Stimulated activated CD4-positive, alpha-beta T cell treated with anti-CD3 and anti-CD28 coated beads, Interleukin-1b, Interleukin-23, amount 100 ng/mL, for 4 hours (primary cell): ENCODE data around the gene ZNF567.
"Not testable (repeated sequence)": the region's sequence is repeated elsewhere in the genome, so short reads cannot be mapped to it uniquely, and the experiment has no call there.

Experiments used
- DNase-seq, 2 donors: peaks; one replicate each; pipeline ENCODE4 v3.0.0-alpha.2; 2020; ENCODE audit warnings: low read depth in 2 of 2

Gene ZNF567

DNA sequence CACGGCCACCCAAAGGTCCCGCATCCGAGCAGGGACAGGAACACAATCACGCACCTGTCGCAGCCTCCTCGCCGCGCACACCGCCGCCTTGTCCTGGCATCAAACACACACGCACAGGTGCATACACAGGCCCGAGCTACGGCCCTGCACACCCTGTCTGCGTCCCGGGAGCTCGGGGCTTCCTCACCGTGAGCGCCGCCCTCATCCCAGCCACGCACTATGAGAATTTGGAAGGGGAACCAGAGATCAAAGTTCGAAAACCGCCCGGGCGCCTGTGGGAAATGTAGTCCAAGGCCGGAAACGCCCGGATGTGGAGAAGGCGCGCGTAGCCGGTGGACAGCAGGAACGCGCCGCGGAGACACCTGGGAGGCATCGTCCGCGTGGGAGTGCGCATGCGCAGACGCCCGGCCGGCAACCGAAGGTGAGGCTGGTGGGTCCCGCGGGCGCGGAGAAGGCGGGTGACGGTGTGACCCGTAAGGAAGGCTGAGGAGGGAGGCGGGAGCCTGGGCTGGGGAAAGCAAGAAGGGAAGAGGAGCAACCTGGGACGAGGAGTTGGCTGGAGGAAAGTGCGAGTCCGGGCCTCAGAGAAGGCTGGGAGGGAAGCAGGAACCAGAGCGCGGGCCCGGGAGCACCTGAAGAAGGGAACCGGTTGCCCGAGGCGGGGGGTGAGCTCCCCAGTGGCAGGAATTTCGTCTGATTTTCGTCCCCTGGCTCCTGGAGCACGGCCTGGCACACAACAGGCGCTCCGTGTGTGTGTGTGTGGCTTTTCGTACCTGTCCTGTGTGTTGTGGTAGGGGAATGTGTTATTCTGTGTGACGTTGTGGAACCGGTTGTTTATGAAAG is at the start of gene ZNF567:
TSS of gene ZNF567 (plus strand) at position 399 of the 843 bp plus-strand sequence. CDS start 7,256 bp downstream, outside the sequence.
- DNase-seq: peak; percentile 99

DNA sequence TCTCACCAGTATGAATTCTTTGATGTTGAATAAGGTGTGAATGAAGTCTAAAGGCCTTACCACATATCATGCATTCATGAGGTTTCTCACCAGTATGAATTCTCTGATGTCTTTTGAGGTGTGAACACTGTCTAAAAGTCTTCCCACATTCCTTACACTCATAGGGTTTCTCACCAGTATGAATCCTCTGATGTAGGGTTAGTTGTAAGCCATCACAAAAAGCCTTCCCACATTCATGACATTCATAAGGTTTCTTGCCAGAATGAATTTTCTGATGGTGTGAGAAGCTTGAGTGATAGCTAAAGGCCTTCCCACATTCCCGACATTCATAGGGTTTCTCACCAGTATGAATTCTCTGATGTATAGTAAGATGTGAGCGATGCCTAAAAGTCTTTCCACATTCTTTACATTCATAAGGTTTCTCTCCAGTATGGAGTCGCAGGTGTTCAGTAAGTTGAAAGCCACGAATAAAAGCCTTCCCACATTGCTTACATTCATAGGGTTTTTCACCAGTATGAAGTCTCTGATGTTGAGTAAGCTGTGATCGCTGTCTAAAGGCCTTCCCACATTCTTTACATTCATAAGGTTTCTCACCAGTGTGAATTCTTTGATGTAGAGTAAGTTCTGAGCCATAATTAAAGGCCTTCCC is 48.4 kb upstream of the ZNF567 start:
- DNase-seq: no peak

GRCh38 chr19:36646746-36647145 is 40.7 kb upstream of the ZNF567 start:
- DNase-seq: no peak

DNA sequence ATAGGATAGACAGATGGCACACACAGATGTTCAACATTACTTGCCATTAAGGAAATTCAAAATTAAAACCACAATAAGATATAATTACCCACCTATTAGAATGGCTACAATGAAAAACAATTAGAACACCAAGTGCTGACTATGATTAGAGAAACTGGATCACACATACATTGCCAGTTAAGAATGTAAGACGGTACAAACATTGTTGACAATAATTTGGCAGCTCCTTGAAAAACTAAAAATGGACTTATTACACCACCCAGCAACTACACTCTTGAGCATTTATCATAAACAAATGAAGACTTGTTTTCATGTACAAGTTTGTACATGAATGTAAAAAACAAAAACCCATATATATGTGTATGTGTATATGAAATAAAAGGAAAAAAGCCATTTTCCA is 34.5 kb upstream of the ZNF567 start:
- DNase-seq: no peak

GRCh38 chr19:36665832-36666231 is 21.6 kb upstream of the ZNF567 start:
- no peak for DNase-seq

DNA sequence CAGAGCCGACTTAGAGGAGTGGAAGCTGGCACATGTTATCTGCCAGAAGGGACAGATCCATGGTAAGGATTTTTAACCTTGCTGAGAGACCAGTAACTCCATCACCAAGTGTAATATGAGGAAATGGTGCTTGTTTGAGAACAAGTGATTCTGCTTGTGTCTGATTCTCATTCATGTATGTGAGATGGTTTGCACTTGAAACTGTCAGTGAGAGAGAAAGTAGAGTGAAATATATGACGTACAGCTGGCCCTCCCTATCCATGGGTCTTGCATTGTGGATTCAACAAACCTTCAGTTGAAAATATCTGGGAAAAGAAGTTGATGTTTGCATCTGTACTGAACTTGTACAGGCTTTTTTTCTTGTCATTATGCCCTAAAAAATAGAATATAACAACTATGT is 18.8 kb upstream of the ZNF567 start:
- no peak for DNase-seq

- DNase-seq: no peak
These were observed 15.0 kb upstream of the ZNF567 start for GRCh38 chr19:36672368-36672767.

DNA sequence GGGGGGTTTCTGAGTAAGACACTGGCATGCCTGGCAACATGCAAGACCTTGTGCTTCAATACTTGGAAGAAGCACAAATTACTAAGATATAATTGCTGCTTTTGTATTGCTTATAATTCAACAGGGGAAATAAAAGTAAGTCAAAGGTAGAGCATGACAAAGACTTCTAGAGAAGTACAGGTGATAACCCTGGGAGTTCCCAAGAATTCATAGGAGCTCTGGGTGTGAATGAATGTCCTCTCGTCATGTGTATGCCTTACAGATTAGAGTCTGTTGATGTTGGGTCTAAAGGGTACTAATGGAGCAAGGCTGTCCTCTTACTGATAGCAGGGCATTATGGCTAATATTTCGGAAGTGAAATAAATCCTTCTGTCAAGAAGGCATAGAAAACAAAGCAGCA is 13.2 kb upstream of the ZNF567 start:
- no peak for DNase-seq

- DNase-seq: no peak
These were observed 8.0 kb upstream of the ZNF567 start for GRCh38 chr19:36679455-36679854.

GRCh38 chr19:36685835-36686234 is 1.6 kb upstream of the ZNF567 start:
- no peak for DNase-seq

DNA sequence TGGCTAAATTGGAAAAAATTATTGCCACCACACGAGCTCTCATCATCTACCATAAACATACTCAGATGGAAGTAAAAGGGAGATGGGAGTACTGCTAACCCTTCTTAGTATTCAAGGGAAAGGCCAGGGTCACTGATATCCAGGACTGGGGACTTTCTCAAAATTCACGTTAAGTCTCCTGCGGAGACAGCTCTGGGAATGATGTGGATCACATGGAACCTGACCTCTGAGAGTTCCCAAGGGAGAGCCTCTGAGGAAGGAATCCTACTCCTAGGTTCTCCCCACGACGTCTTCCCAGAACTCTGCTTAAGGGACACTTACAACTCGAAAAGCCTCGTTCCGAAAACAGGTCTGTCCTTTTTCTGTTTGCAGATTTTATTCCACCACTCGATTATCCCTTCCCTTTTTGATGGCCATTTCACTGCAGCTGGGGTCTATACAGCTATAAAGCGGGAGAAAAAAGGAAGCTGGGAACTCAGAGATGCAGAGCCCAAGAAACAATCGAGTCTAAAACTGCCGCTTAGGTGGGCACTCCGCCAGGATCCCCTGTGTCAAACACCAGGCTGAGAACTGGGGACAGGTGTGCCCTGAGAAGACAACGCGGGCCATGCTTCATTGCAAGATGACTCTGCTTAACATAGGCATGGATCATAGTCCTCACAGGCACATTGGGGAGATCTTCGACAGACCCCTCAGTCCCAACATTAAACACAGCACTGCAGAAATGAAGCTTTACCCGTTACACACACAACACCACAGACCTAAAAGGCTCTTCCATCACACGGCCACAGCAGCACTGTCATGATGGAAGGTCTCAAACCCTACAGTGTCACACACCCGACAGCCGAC is 823 bp upstream of the ZNF567 start:
- no peak for DNase-seq

GRCh38 chr19:36688058-36688457 is 646 bp downstream of the ZNF567 start:
- no peak for DNase-seq

DNA sequence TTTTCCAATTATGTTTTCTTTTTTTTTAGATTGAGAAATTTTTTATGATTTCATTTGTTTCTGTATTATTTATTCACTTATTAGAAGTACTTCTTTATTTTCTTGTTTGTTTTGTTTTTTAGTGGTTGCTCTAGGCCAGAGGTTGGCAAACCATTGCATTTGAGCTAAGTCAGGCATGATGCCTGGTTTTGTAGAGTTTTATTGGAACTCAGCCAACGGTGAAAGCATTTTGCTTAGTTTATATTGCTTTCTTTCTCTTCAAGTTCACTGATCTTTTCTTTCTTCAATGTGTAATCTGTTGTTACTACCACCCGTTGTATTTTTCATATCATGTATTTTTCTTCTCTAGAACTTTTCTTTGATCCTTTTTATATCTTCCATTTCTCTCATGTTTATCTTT is 19.7 kb downstream of the ZNF567 start:
- DNase-seq: no peak

GRCh38 chr19:36709423-36709822 is 22.0 kb downstream of the ZNF567 start:
- DNase-seq: no peak

DNA sequence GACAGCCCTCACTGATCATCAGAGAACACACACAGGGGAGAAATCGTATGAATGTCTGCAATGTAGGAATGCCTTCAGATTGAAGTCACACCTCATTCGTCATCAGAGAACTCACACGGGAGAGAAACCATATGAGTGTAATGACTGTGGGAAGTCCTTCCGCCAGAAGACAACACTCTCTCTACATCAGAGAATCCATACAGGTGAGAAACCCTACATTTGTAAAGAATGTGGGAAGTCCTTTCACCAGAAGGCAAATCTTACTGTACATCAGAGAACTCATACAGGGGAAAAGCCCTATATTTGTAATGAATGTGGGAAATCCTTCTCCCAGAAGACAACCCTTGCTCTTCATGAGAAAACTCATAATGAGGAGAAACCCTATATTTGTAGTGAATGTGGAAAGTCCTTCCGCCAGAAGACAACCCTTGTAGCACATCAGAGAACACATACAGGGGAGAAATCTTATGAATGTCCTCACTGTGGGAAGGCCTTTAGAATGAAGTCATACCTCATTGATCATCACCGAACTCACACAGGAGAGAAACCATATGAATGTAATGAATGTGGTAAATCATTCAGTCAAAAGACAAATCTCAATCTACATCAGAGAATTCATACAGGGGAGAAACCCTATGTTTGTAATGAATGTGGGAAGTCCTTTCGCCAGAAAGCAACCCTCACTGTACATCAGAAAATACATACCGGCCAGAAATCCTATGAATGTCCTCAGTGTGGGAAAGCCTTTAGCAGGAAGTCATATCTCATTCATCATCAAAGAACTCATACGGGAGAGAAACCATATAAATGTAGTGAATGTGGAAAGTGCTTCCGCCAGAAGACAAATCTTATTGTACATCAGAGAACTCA is 32.5 kb downstream of the ZNF567 start:
- DNase-seq: no peak

DNA sequence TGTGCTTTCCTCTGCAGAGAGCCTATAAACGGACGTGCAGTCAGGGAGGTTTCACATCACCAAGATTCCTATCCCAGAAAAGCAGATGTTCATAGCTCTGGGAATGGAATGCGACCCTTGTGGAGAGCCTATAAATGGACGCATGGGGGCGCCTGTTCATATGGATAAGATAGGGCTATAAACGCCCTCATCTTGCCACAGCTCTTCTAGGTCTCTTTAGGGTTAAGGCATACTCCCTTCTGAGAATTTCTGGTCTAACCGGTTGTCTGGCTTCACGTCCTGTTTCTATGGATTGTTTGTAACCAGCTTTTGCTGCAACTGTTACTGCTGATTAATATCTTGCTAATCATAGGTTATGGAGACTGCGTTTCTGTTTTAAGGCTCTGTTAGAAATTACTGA is 48.8 kb downstream of the ZNF567 start:
- not testable (repeated sequence) for DNase-seq

- DNase-seq: no peak
These were observed 58.5 kb downstream of the ZNF567 start for GRCh38 chr19:36745870-36746269.

- DNase-seq: no peak
These were observed 60.3 kb downstream of the ZNF567 start for GRCh38 chr19:36747750-36748149.

GRCh38 chr19:36748431-36749275 is 61.2 kb downstream of the ZNF567 start:
- no peak for DNase-seq

- not testable (repeated sequence) for DNase-seq
These were observed 62.2 kb downstream of the ZNF567 start for GRCh38 chr19:36749613-36750012.
